ENCODE results near the gene ARL16.

The ARL16 gene

GRCh38 chr17:81655378-81656117 lies 28.0 kb downstream of the ARL16 start:
- DNase-seq = no peak
- Histone ChIP-seq H3K36me3 (no peaks in the 10 kb centered on the region), H3K4me3 (no peak overlapping the region), H3K27me3 (peaks cover 0 to 52% of the 10 kb centered on the region in 2 donors), H3K27ac (no peak overlapping the region), H3K4me1 (no peaks in the 10 kb centered on the region), H3K9me3 (no peaks in the 10 kb centered on the region)
- TF ChIP-seq CTCF (IDR thresholded peaks at IDR 0.05) = no peak
- intact Hi-C loops (cut with DNase I; ENCODE audit: low total_unique reads) = no loop called here

- Histone ChIP-seq H3K27me3 (peaks cover 0 to 76% of the 10 kb centered on the region in 2 donors), H3K4me3 (no peak overlapping the region), H3K36me3 (no peaks in the 10 kb centered on the region), H3K27ac (no peak overlapping the region), H3K4me1 (peaks cover 0 to 5% (median 0%) of the 10 kb centered on the region in 4 donors), H3K9me3 (no peaks in the 10 kb centered on the region)
- intact Hi-C loops (cut with DNase I; ENCODE audit: low total_unique reads) = no loop called here
- no peak for TF ChIP-seq CTCF (IDR thresholded peaks at IDR 0.05)
- no peak for DNase-seq
Observed at GRCh38 chr17:81652906-81653771, 30.5 kb downstream of the ARL16 start.

GRCh38 chr17:81651692-81652091 lies 31.9 kb downstream of the ARL16 start:
- Histone ChIP-seq H3K4me3 (no peak overlapping the region), H3K36me3 (no peaks in the 10 kb centered on the region), H3K4me1 (peaks cover 0 to 10% (median 0%) of the 10 kb centered on the region in 4 donors), H3K27me3 (peaks cover 0 to 90% of the 10 kb centered on the region in 2 donors), H3K9me3 (no peaks in the 10 kb centered on the region), H3K27ac (no peak overlapping the region)
- no peak for DNase-seq
- intact Hi-C loops (cut with DNase I; ENCODE audit: low total_unique reads) = no loop called here
- no peak for TF ChIP-seq CTCF (IDR thresholded peaks at IDR 0.05)

GRCh38 chr17:81650951-81651350 lies 32.6 kb downstream of the ARL16 start:
- H3K4me1 ChIP-seq = peaks cover 0 to 10% (median 0%) of the 10 kb centered on the region in 4 donors
- intact Hi-C loops (cut with DNase I; ENCODE audit: low total_unique reads) = no loop called here
- no peak overlapping the region for H3K4me3 ChIP-seq
- peaks cover 0 to 86% of the 10 kb centered on the region in 2 donors for H3K27me3 ChIP-seq
- TF ChIP-seq CTCF (IDR thresholded peaks at IDR 0.05) = no peak
- no peaks in the 10 kb centered on the region for H3K36me3 ChIP-seq
- DNase-seq = no peak
- H3K9me3 ChIP-seq = no peaks in the 10 kb centered on the region
- H3K27ac ChIP-seq = no peak overlapping the region

- Histone ChIP-seq H3K4me3 (no peak overlapping the region), H3K27me3 (peaks cover 0 to 72% of the 10 kb centered on the region in 2 donors), H3K27ac (no peak overlapping the region), H3K36me3 (peaks cover 0 to 3% (median 0%) of the 10 kb centered on the region in 3 donors), H3K4me1 (peaks cover 0 to 10% (median 0%) of the 10 kb centered on the region in 4 donors), H3K9me3 (no peaks in the 10 kb centered on the region)
- TF ChIP-seq CTCF (IDR thresholded peaks at IDR 0.05) = no peak
- DNase-seq = no peak
- intact Hi-C loops (cut with DNase I; ENCODE audit: low total_unique reads) = no loop called here
Observed at GRCh38 chr17:81648707-81649085, 34.9 kb downstream of the ARL16 start.
